A673 (cell line): Measurements from ENCODE around the gene OSBP2. TPM values are rescaled to one million over a fixed set of nuclear protein-coding genes. Genes with fewer than 3 reads are reported as not detected.
A peak's percentile ranks its signal among the peaks of the same experiment; 100 is the strongest.

Source experiments
- BruUV-seq: library from RNA; stranded (reverse); fragments of 400-500 nt; replicated peaks from 2 replicates; lab custom pipeline; 2021; lab: Mats Ljungman, UMichigan
- CTCF ChIA-PET: fragments of 300-600 bp; sonication (Branson Sonifier 250); formaldehyde crosslinking; loops from one replicate; lab custom pipeline; 2022; ENCODE audit warnings: antibody characterized with exemption; lab: Charles Lee
- POLR2A ChIA-PET: fragments of 300-600 bp; sonication (Branson Sonifier 250); formaldehyde crosslinking; loops from one replicate; lab custom pipeline; 2022; ENCODE audit warnings: antibody characterized with exemption; ENCODE audit not compliant: low non-redundant PET; lab: Charles Lee
- DNase-seq: peaks from one replicate; pipeline ENCODE4 v3.0.0-alpha.2; 2015; ENCODE audit warnings: low spot score
- H3K27ac ChIP-seq: fragments of 200-600 bp; sonication (generic); 2 replicates; pipeline ENCODE4 v1.5.1; 2016; ENCODE audit warnings: mixed run types, low read depth, mild to moderate bottlenecking, mixed read lengths, antibody characterized with exemption, low read length; ENCODE audit not compliant: poor library complexity, severe bottlenecking
- H3K27me3 ChIP-seq: fragments of 200-600 bp; sonication (generic); replicated peaks from 2 replicates; pipeline ENCODE4 v1.6.1; 2017; ENCODE audit warnings: mixed run types, low read depth, mild to moderate bottlenecking, mixed read lengths, antibody characterized with exemption, low read length; ENCODE audit not compliant: insufficient read depth, poor library complexity
- H3K36me3 ChIP-seq: fragments of 200-600 bp; sonication (generic); 2 replicates; pipeline ENCODE4 v1.6.1; 2016; ENCODE audit warnings: mixed run types, mild to moderate bottlenecking, mixed read lengths, antibody characterized with exemption, low read length; ENCODE audit not compliant: insufficient read depth, poor library complexity, severe bottlenecking
- H3K4me1 ChIP-seq: fragments of 200-600 bp; sonication (generic); 2 replicates; pipeline ENCODE4 v1.6.1; 2017; ENCODE audit warnings: mixed run types, mild to moderate bottlenecking, mixed read lengths, antibody characterized with exemption, low read length; ENCODE audit not compliant: insufficient read depth, poor library complexity, severe bottlenecking
- H3K4me3 ChIP-seq: fragments of 200-600 bp; sonication (generic); 2 replicates; pipeline ENCODE4 v1.5.1; 2016; ENCODE audit warnings: low read depth, mixed run types, mild to moderate bottlenecking, mixed read lengths, low read length; ENCODE audit not compliant: poor library complexity, severe bottlenecking
- H3K9me3 ChIP-seq: fragments of 200-600 bp; sonication (generic); 2 replicates; pipeline ENCODE4 v1.6.1; 2016; ENCODE audit warnings: mixed run types, low read depth, mild to moderate bottlenecking, mixed read lengths, antibody characterized with exemption, low read length; ENCODE audit not compliant: poor library complexity, severe bottlenecking
- CTCF ChIP-seq: fragments of 300-800, 200-600 bp; sonication (generic); conservative IDR thresholded peaks from 2 replicates; pipeline ENCODE4 v1.5.1; 2017; ENCODE audit warnings: low read depth, mild to moderate bottlenecking, antibody characterized with exemption, low read length, moderate library complexity, mixed read lengths
- EZH2 ChIP-seq: fragments of 200-600 bp; sonication (generic); IDR thresholded peaks from 2 replicates; pipeline ENCODE4 v1.6.1; 2017; ENCODE audit warnings: borderline replicate concordance, low read depth, mild to moderate bottlenecking, mixed read lengths, antibody characterized with exemption, low read length; ENCODE audit not compliant: poor library complexity, severe bottlenecking
- intact Hi-C: fragments of 100-400 bp; cut with micrococcal nuclease; formaldehyde crosslinking; loops from one replicate; pipeline ENCODE4 v1.10.0; 2022; ENCODE audit not compliant: unreplicated experiment
- total RNA-seq: library from RNA; stranded (reverse); gene quantifications from 2 replicates; pipeline ENCODE4 v1.2.3, GENCODE V29; 2021

OSBP2 gene
- total RNA-seq, 1 experiment from 2014 or later = 1.8 TPM

- ChIA-PET CTCF (interaction anchor here (1.0 kb wide), 1 partner anchor 159 kb away, joined by 5 read pairs; the partner anchor contains the start of gene SELENOM), POLR2A (interaction anchor here (1.0 kb wide), 1 partner anchor 21 kb away, joined by 3 read pairs; the partner anchor contains the start of genes MORC2 and TUG1)
- Histone ChIP-seq H3K27me3 (no peaks in the 10 kb centered on the region), H3K36me3 (peaks cover 54% of the 10 kb centered on the region), H3K4me3 (no peak overlapping the region), H3K9me3 (no peaks in the 10 kb centered on the region), H3K27ac (no peak overlapping the region), H3K4me1 (peaks cover 17% of the 10 kb centered on the region)
- intact Hi-C loops = loop anchor here (2.0 kb wide), 2 partner anchors 137 to 201 kb away; no protein-coding TSS in a partner anchor
- DNase-seq = peak; percentile 75
- no TSS peak for BruUV-seq
- TF ChIP-seq CTCF = peak; percentile 69
- TF ChIP-seq EZH2 = no peak
These were observed 253.3 kb downstream of the OSBP2 start for GRCh38 chr22:30947816-30948454.

- Histone ChIP-seq H3K27ac (no peak overlapping the region), H3K9me3 (no peaks in the 10 kb centered on the region), H3K27me3 (no peaks in the 10 kb centered on the region), H3K4me3 (no peak overlapping the region), H3K36me3 (peaks cover 51% of the 10 kb centered on the region), H3K4me1 (peaks cover 17% of the 10 kb centered on the region)
- intact Hi-C loops = loop anchor here (2.0 kb wide), 2 partner anchors 136 to 200 kb away; no protein-coding TSS in a partner anchor
- POLR2A ChIA-PET = interaction anchor here (1.0 kb wide), 1 partner anchor 20 kb away, joined by 3 read pairs; the partner anchor contains the start of genes MORC2 and TUG1
- DNase-seq = peak; percentile 21
- CTCF ChIA-PET = no interaction called here
- no peak for TF ChIP-seq EZH2
- no peak for TF ChIP-seq CTCF
- no TSS peak for BruUV-seq
These were observed 254.3 kb downstream of the OSBP2 start for GRCh38 chr22:30948930-30949342.

GRCh38 chr22:30949934-30950660, 255.4 kb downstream of the OSBP2 start:
- POLR2A ChIA-PET = no interaction called here
- CTCF ChIA-PET = no interaction called here
- no peaks in the 10 kb centered on the region for H3K27me3 ChIP-seq
- peaks cover 17% of the 10 kb centered on the region for H3K4me1 ChIP-seq
- intact Hi-C loops = loop anchor here (2.0 kb wide), 2 partner anchors 135 to 199 kb away; no protein-coding TSS in a partner anchor
- no peak overlapping the region for H3K27ac ChIP-seq
- no peak for DNase-seq
- H3K4me3 ChIP-seq = no peak overlapping the region
- no peaks in the 10 kb centered on the region for H3K9me3 ChIP-seq
- peaks cover 41% of the 10 kb centered on the region for H3K36me3 ChIP-seq
- no TSS peak for BruUV-seq
- TF ChIP-seq EZH2 (no peak), CTCF (no peak)
